Myocyte (in vitro differentiated cells): Measurements from ENCODE around the gene TAC4. TPM values are rescaled to one million over a fixed set of nuclear protein-coding genes. Genes with fewer than 3 reads are reported as not detected.

ENCODE experiments used
- DNase-seq: peaks from one replicate; pipeline ENCODE4 v3.0.0-alpha.2; 2012; ENCODE audit warnings: low read depth
- total RNA-seq: library from RNA; depleted of rRNA; stranded (reverse); fragments of >200 nt; gene quantifications from 2 replicates; pipeline ENCODE4 v1.2.3, GENCODE V29; 2014

Gene TAC4
- total RNA-seq, 1 donor from 2014 or later, result not detected

DNA sequence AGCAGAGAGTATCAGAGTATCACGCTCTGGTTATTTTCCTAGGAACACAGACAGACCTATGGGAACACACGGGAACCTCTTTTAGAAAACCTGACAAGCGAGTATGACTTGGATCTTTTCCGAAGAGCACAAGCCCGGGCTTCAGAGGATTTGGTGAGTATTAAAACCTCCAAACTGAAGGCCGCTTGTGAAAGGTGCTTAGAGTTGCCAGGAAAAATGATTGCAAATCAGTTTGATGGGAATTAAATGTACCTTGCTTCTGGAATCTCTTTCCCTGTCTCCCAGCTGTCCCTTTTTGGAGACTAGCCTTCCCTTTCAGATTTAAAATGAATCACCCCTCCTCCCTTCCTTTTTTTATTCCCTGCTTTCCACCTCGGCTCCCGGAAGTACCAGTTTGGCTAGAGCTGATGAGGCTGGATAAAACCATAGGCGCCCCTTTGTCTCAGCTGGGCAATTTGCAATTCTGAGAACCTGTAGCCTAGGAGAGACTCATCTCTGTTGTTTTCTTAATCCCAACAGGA is 32.0 kb downstream of the TAC4 start:
- no peak for DNase-seq

DNA sequence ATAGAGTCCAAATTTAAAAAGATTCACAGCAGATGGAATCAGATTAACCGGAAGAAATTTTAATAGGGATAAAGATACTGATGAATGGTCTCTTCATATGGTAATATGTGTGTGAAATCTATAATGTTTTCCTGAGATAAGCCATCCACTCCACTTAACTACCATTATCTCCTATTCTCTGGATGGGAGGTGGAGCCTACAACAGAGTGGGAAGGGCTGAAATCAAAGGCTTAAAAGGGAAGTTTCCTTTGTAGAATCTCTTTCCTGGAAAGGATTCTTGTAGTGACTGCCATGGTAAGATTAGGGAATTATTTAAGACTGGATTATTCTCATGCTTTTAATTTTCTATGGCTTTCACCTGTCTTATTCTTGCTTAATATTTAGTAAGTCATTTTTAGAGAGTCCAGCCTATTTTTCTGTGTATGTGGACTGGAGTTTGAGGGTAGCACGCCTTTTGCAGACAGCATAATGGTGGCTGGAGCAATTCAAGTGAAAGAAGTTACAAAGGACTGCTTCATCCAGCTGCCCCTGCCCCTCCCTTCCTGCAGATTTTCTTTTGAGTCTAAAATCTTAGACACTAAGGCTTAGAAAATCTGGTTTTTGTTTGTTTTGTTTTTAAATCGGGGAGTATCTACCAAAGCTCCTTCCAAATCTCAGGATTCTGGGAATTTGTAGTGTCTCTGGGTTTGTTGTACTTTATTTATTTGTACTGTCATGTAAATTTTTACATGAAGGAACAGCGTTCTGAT is 32.9 kb downstream of the TAC4 start:
- DNase-seq, result no peak

DNA sequence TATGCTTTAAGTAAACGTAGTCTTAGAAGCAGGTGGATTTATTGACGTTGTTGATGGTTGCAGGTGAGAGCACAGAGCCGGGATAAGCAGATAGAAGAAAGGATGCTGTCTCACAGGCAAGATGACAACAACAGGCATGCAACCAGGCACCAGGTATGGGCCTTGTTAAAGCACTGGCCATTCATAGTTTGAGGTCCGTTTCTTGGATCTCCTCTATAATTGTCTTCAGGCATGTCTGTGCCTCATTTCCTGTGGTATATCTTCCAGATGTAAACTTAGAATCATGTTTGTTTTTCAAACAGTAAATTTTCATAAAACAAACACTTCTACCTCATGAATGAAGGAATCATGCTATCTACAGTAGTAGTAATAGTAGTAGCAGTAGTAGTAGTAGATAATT is 38.8 kb downstream of the TAC4 start:
- DNase-seq, result no peak

DNA sequence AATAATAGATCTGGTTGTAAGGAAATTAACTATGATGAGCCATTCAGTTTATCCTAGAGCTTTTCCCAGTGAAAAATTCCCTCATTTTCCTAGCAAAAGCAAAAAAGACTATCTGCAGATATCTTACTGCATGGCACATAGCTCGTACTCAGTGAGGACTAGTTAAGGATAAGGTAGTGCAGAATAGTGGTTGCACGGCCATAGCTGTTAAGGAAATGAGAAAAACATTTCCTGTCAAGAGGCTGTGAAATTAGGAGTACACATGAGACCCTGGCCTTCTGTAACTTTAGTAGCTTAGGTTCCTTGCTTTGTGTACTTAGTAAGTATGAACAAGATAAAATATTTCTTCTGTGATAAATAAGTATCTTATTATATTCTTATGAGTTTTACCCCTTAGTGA is 49.1 kb downstream of the TAC4 start:
- DNase-seq, result no peak

DNA sequence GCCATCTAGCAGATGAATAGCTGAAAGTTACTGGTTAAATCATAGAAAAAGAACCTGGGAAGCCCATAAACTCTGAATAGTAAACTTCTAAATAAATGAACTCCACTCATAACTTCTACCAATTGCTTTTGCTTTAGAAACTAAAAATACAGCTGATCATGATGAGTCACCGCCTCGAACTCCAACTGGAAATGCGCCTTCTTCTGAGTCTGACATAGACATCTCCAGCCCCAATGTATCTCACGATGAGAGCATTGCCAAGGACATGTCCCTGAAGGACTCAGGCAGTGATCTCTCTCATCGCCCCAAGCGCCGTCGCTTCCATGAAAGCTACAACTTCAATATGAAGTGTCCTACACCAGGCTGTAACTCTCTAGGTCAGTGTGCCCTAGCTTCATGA is 49.7 kb downstream of the TAC4 start:
- no peak for DNase-seq

DNA sequence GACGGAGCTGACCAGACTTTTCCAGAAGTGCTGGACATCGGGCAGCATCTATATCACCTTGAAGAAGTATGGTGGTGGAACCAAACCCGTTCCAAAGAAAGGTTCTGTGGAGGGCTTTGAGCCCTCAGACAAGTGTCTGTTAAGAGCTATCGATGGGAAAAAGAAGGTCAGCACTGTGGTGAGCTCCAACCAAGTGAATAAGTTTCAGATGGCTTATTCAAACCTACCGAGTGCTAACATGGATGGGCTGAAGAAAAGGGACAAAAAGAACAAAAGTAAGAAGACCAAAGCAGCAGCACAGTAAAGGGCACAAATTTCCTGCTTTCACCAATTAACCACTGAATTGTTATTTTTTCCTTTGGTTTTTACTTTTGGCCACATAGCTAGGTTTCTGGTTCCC is 52.5 kb downstream of the TAC4 start:
- DNase-seq, result no peak

DNA sequence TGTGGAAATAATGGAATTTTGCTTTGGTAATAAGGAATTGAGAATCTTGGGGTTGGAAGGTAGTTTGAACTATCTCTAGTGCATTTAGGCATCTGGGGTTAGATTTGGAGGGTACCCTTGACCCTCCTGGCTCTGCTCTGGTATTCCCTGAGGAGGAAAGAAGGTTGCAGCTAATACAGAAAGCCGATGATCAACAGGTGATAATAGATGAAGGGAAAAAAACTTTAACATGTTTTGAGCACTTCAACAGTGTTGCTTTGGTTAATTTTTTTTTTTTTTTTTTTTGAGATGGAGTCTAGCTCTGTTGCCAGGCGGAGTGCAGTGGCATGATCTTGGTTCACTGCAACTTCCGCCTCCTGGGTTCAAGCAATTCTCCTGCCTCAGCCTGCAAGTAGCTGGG is 54.6 kb downstream of the TAC4 start:
- DNase-seq, result no peak

DNA sequence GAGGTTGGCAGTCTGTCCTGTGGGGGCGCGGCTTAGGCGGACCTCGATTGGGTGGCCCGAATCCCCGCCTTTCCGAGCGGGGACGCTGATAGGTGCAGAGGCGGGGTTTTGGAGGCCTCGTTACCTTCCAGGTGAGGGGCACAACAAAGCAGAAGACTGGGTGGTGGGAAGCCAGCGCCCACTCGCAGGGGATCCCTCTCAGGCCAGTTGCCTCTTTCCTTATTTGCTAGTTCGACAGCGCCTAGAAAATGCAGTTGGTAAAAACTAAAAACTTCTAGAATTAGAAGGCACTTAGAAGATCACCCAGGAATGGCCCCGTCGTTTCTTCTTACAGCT is 58.7 kb downstream of the TAC4 start:
- no peak for DNase-seq

DNA sequence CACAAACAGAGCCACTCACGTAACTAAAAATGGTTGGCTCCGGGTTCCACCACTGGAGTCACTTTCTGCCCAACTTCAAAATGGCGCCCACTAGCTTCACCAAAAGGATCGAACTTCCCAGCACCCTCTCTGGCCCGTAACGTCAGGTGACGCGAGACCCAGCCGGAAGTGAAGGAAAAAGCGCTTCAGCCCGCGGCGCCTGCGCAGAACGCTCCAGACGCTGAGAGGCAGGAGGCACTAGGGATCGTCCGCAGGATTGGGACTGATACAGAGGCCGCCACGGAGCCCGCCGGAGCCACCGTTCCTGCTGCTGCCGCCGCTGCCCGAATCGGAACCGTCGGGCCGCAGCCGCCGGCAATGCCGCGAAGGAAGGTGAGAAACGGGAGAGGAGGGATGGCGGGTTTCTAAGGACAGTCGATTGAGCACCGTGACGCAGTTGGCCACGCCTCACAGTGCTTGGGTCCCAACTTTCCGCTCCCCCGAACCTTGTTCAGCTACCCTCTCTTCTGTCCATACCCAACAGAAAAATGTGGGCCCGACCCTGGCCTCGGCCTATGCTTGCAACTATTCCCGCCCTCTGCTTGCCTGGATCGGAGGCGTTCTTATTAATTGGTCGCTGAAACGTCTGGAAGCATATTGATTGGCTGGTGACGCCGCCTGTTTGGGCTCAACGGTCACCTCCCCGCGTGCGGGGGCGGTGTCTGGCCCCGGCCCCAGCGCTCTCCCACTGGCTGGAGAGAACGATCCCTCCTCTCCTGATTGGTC is 59.2 kb downstream of the TAC4 start, which contains the start of gene KAT7:
Gene KAT7 (plus strand): TSS at position 204 of the 765 bp plus-strand sequence. CDS start 154 bp downstream, at position 358.
- peak; percentile 100 for DNase-seq

Other genes with a start within 250 kb of the TAC4 start
- 35.7 and 47.1 TPM in 2 replicates for gene SPOP, start 170.0 kb downstream of the TAC4 start, total RNA-seq
- gene SLC35B1, start 140.1 kb downstream of the TAC4 start, total RNA-seq, result 88.3 and 96.5 TPM in 2 replicates
- 21.0 and 27.9 TPM in 2 replicates for gene FAM117A, start 83.9 kb downstream of the TAC4 start, total RNA-seq
- 28.5 and 34.9 TPM in 2 replicates for gene KAT7, start 59.4 kb downstream of the TAC4 start, total RNA-seq
- not detected in 2 replicates for gene DLX4, start 121.1 kb upstream of the TAC4 start, total RNA-seq
- gene DLX3, start 147.2 kb upstream of the TAC4 start, total RNA-seq, result 0.13 and 1.1 TPM in 2 replicates
- gene ITGA3, start 208.0 kb upstream of the TAC4 start, total RNA-seq, result 264 and 289 TPM in 2 replicates
- 54.4 and 61.1 TPM in 2 replicates for gene PDK2, start 247.3 kb upstream of the TAC4 start, total RNA-seq